GM21381 (cell line): Measurements from ENCODE around the gene CCDC120.

Experiments
- ATAC-seq: cut with Tn5 transposase; IDR thresholded peaks from one replicate; pipeline ENCODE4 v1.9.1; 2021; ENCODE audit warnings: mild to moderate bottlenecking, moderate library complexity; ENCODE audit not compliant: unreplicated experiment

Gene CCDC120, protein sequence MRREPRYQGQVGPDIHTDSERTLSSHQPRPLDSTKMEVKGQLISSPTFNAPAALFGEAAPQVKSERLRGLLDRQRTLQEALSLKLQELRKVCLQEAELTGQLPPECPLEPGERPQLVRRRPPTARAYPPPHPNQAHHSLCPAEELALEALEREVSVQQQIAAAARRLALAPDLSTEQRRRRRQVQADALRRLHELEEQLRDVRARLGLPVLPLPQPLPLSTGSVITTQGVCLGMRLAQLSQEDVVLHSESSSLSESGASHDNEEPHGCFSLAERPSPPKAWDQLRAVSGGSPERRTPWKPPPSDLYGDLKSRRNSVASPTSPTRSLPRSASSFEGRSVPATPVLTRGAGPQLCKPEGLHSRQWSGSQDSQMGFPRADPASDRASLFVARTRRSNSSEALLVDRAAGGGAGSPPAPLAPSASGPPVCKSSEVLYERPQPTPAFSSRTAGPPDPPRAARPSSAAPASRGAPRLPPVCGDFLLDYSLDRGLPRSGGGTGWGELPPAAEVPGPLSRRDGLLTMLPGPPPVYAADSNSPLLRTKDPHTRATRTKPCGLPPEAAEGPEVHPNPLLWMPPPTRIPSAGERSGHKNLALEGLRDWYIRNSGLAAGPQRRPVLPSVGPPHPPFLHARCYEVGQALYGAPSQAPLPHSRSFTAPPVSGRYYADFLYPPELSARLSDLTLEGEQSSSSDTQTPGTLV

DNA sequence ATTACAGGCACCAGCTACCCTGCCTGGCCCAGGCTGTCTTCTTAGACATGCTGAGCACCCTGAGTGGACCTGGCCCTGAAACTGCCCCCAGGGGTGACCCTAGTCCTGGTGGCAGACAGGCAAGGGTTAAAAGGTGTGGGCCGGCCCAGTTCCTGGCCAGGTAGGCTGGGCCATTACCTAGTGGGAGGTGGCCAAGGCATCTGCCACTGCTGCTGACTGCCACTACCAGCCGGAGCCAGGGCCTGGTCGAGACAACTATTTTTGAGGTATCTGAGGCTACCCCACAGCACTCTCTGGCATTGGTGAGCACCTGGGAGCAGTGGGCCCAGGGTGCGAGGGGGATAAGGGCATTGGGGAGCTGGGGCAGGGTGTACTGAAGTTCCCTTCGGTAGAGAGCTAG lies at the start of gene CCDC120:
TSS of gene CCDC120 (plus strand) at position 206 of the 400 bp plus-strand sequence. CDS start 3,043 bp downstream, outside the sequence.
- ATAC-seq, result no peak

GRCh38 chrX:49019050-49019449 lies 39.7 kb upstream of the CCDC120 start:
- ATAC-seq, result no peak

DNA sequence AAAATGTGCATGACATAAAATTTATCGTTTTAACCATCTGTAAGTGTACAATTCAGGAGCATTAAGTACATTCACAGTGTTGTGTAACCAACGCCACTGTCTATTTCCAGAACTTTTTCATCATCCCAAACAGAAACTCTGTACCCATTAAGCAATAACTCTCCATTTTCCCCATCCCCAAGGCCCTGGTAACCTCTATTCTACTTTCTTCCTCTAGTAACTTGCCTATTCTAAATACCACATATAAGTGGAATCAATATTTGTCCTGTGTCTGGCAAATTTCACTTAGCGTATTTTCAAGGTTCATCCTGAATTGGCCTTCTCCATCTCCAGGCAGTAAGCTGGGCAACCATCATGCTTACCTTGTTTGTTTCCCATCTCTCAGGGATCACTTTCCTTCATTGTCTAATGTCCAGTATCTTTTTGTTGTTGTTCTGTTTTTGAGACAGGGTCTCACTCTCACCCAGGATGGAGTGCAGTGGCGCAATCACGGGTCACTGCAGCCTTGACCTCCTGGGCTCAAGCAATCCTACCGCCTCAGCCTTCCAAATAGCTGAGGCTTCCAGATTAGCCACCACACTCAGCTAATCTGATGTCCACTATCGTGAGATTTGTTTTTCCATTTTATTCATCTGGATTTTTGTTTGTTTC lies 39.1 kb upstream of the CCDC120 start:
- no peak for ATAC-seq

GRCh38 chrX:49029876-49030275 lies 28.9 kb upstream of the CCDC120 start:
- ATAC-seq, result no peak

GRCh38 chrX:49030283-49030682 lies 28.5 kb upstream of the CCDC120 start:
- ATAC-seq, result no peak

- no peak for ATAC-seq
These were observed 20.8 kb upstream of the CCDC120 start for GRCh38 chrX:49037883-49038475.

DNA sequence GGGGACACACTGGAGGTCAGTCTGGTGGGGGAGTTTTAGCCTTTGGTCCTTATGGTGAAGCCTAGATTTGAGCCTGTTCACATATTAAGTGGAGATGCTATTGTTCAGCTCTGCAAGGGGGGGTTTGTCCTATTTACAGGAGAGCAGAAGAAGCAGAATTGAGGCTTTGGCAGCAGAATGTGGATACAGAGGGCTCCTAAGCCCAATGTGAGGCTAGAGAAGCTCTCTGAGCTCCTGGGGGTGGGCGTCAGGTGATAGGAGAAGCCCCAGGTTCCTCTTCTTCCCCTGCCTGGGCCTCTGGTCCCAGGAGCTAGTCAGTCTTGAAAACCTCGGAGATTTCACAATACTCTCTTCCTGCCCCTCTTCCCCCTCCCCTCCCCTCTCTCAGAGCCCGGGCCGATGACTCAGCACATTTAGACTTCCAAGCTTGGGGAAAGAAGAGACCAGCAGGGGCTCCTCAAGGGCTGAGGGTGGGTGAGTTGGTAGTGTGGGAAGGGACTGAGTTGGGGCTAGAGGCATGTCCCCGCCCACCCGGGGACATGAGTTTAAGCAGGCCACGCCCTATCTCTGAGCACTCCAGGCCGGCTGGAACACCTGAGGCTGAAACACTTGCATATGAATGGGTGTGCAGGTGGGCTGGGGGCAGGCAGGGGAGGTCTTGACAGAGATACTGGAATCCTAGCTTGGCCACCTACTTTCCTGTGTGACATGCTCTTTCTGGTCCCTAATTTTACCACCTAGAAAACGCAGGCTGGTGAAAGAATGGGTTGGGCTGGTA lies 19.0 kb upstream of the CCDC120 start:
- no peak for ATAC-seq

- ATAC-seq, result no peak
These were observed 18.3 kb upstream of the CCDC120 start for GRCh38 chrX:49040376-49040955.

DNA sequence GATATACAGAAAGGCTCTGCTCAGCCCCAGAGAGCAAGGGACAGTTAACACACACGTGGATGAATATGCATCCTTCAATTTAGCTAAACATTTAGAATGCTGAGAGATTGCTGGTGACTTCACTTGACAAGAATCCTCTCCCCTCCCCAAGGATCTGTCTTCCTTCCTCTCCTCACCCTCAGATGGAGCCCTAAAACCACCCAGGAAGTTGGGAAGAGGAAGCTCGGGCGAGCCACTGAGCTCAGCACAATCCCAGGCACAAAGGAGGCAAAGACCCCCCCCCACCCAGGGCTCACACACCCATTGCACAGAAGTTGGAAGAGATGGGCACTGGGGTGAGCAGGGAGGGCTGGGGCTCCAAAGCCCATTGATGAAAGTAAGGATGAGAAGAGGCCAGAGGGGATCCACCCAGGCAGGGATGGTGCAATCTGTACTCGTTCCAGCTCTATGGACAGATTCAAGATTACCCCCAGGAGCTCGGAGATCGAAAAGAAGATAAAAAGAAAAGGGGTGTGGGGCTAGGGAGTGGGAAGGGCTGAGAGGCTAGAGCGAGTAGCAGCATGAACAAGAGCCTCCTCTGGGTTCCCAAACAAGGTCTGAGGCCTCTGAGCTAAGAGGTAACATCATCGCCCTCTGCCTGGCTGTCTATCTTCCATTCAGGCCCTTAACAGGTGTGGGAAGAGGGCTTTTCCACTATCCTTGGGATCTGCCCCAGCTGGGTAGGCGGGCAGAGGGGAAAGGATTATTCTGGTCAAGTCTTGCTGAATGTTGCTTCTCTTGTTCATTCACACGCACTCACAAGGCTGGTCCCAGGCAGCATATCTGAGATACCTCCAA lies 16.8 kb upstream of the CCDC120 start:
- ATAC-seq, result no peak

DNA sequence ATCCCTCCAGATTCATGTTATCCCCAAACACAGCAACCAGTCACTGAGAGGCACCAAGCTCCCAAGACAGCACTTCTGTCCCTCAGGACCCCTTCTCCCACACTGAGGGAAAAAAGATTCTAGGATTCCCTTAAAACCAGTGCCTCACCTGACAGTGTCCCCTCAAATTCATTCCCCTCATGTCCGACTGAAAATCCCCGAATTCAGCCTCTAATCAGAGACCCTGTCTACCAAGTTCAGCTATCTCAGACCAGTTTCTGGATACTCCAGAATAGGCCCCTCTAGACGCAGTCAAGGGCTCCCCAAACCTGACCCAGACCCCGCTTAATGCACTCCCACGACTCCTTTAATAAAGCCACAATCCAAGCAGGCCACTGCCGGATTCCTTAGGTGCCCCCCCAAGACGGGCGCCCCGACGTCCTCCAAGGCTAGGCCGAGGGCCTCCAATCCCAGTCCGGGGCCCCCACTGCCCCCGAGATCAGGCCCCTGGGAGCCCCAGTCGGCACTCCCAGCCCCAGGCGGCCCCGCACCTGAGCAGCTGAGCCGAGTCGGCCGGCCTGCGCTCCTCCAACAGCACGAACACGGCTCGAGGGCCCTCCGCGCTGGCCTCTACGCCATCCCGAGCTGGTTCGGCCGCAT lies 16.1 kb upstream of the CCDC120 start:
- peak; percentile 3 for ATAC-seq

DNA sequence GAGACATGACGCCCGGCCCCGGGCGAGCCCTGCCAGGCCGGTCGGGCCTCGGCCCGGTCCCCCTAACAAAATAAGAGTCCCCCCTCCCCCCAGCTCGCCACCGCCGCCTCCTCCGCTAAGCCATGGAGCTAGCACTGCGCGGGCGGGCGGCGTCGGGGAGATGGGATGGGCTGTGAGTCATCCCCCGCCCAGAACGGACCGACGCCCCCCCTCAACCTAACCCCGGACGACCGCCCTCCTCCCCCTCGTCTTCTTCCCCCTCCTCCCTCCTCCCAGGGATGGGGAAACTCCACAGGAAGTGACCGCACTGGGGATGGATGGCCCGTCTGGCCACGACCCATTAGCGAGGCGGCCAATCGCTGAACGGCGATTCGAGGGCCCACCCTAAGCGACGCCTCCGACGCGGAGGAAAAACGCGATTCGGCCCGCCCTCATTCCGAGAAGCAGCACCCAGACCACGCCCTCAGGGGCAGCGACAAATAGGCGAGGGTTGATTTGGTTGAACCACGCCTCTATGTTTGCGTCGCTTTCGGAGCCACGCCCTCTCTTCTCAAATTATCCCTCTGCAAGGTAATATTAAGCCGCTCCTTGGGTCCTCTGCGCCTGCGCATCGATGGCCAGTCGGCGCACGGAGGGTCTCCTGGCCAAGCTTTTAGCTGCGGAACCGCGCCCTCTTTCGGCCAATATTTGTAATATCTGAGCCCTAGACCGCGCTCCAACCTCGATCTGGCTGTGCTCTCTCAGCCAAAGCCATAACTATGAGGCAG lies 15.4 kb upstream of the CCDC120 start, which contains the start of gene TFE3:
TSS of gene TFE3 (minus strand) at position 138 of the 767 bp plus-strand sequence. CDS start at position 7, 131 bp downstream.
- peak; percentile 92 for ATAC-seq

DNA sequence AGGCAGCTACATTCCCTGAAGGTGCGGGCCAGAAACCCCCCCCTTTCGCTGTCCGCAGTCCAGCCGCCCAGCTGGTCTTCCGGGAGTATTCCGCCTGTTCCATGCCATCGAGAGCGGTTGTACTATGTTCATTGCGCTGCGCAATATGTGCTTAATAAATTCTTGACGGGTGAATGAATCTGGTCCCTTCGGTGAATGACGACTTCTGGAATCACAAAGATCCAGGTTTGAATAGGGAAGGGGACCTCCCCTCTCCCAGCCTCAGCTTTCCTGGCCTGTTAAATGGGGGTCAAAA lies 14.9 kb upstream of the CCDC120 start:
- no peak for ATAC-seq

DNA sequence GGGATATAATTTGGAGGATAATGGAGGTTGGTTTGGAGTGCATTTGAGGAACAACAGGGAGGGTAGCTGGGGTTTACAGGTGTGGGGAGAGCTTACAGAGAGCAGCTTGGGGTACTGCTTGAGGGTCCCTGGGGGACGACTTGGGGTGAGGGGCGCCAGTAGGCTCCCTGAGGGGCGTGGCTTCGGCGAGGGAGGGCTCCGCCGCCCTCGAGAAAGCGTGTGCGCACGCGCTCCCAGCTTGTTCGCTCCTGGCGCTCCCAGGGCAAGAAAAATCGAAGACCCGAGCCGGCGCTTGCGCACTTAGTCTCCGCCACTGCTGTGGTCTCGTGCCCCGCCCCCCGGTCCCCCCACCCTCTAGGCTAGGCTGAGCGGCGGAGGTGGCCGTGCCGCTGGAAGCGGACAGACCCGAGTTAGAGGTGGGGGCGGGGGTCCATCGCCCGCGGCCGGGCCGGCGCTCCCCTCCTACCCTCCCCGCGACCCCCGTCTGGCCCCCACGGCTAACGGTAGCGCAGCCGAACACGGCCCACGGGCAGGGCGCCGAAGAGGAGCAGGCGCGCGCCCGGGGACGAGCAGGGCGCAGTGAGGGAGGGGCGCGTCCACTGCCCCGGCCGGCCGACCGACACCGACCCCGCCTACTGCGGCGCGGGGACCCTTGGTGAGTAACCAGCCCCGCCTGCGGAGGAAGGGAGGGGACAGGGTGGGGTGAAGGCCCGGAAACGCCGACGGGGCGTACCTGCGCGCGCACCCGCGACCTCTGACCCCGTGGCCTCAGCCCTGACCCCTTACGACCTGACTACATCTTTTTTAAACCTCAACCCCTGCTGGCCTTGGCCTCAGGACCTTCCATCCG lies 5.4 kb upstream of the CCDC120 start:
- no peak for ATAC-seq

DNA sequence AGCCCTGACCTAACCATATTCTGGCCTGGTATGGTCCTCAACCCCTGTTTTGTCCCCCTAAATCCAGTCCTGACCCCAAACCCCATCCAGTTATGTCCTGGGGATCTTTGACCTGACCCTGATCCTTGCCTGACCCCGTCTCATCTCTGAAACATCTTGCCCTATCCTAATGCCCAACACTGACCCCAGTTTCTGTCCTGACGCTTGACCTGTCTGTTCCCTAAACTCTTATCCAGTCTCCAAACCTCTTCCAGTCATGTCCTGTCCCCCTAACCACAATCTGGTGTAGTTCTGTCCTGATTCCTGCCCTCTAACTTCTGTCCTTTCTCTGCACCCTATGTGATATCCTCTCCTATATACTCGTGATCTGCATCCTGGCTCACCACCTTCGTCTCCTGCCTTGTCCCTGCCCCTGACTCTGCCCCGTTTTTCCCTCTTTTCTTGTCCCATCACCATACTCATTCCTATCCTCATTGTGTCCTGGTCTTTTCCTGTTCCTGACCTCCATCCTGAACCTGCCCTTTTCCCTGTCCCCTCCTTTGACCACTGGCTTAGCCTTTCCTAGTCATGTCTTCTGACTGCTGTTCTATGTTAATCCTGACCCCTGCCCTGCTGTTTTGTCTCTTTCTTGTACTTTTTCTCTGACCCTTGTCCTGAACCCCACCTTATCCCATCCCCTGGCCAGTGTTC lies 4.6 kb upstream of the CCDC120 start:
- no peak for ATAC-seq

DNA sequence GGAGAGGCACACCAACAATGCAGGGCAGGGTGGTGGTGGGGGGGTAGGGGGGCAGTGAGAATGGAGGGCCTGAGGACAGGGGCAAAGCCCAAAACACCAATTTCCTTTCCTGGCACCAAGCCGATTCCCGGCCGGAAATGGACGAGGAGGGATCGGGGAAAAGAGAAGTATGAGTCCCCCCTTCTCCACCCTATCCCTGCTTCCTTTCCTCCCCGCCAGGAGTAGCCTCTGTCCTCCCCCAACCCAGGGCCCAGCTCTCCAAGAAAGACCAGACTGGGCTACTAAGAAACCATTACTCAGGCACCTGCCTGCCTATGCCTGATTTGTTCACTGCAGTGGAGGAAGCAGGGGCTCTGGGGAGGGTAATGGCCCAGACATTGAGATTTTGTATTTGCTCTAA lies 402 bp downstream of the CCDC120 start:
- ATAC-seq, result no peak

- no peak for ATAC-seq
These were observed 884 bp downstream of the CCDC120 start for GRCh38 chrX:49059681-49060085.

GRCh38 chrX:49060914-49061313 lies 2.1 kb downstream of the CCDC120 start:
- no peak for ATAC-seq
